Tongue (tissue), 2 donors: ENCODE results near the gene COL23A1. TPM values are rescaled to one million over a fixed set of nuclear protein-coding genes. Genes with fewer than 3 reads are reported as not detected.

Source experiments
- DNase-seq: peaks from one replicate; pipeline ENCODE4 v3.0.0-alpha.2; 2015
- total RNA-seq: library from RNA; depleted of rRNA; stranded (reverse); fragments of >200 nt; gene quantifications from one replicate; pipeline ENCODE4 v1.2.3, GENCODE V29; 2014

Gene COL23A1
- total RNA-seq, 1 donor from 2014 or later: 5.4 TPM

DNA sequence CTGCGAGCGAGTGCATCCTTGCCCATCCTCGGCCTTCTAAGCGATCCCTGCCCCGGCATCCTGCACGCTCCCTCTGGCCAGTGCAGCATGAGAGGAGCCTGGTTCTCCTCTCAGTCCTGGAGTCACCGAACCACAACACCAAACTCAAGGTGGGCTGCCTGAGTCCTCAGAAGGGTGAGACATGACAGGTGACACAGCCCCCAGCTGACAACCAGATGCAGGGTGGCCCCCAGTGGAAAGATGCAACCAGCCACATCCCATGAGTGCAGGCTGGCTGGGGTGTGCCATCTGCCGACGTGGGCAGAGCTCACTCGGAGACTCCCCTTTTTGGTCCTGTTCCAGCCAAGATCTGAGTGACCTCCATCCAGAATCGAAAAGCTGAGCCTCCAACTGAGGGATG, 58.4 kb downstream of the COL23A1 start:
- DNase-seq: no peak

DNA sequence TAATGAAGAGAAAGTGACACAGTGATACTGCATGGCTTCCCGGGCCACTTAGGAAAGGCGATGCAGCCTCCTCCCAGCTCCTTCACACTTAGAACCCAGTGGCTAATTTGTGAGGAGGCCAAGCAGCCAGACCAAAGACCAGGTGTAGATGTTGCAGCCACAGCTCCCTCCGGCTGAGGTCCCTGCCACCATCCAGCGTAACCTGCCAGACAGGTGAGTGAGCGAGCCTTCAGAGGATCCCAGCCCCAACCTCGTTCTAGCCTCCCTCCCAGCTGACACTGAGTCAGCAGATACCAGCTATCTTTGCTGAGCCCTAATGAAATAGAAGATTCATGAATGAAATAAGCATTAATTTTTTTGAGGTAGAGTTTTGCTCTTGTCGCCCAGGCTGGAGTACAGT, 59.7 kb downstream of the COL23A1 start:
- DNase-seq: no peak

DNA sequence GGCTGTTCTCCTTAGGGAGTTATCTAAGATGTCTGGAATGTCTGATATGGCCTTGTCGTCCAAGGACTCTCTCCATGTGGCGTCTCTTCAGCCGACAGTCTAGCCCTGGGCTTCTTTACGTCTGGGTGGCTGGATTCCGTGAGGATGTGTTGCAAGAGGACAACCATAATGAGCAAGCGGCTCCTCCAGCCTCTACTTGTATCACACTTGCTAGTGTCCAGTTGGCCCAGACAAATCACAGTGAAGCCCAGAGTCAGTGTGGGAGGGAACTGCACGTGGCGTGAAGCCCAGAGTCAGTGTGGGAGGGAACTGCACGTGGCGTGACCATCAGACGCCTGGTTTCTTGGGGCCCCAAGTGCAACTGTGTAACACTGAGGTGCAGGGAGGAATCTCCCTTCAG, 61.1 kb downstream of the COL23A1 start:
- DNase-seq: no peak

DNA sequence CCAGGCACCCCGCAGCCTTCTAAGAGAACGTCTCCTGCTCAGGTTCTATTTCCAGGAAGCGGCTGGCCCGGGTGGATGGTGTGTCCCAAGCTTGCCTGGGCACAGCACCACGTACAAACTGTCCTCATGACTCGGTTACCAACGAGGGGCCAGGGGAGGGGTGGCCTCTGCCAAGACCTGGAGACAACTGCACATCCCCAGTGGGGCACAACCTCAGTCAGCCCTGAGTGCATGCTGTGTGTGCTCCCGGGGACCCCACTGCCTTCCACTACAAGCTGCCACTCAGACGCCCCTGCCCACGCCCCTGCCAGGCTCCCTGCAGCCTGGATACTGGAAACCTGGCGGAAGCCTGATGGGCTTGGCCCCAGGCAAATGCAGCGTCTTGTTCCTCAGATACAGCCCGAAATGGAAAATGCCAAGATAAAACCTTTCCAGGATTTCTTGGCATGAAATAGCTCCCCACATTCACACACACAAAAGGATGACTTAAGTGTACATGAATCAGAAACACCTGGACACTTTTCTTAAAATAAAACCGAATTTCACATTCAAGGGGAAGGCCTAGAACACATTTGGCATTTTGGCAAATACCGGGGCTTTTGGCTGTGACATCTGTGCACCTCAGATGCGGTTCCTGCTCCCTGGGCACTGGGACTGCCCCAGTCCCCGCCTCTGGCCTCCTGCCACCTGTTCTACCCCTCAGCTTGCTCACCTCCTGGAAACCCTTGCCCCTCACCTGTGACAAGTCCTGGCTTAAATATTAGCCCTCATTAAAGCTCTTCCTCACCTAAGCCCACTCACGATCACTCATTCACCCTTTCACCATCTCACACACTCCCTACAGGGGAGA, 62.5 kb downstream of the COL23A1 start:
- peak; percentile 43 for DNase-seq

DNA sequence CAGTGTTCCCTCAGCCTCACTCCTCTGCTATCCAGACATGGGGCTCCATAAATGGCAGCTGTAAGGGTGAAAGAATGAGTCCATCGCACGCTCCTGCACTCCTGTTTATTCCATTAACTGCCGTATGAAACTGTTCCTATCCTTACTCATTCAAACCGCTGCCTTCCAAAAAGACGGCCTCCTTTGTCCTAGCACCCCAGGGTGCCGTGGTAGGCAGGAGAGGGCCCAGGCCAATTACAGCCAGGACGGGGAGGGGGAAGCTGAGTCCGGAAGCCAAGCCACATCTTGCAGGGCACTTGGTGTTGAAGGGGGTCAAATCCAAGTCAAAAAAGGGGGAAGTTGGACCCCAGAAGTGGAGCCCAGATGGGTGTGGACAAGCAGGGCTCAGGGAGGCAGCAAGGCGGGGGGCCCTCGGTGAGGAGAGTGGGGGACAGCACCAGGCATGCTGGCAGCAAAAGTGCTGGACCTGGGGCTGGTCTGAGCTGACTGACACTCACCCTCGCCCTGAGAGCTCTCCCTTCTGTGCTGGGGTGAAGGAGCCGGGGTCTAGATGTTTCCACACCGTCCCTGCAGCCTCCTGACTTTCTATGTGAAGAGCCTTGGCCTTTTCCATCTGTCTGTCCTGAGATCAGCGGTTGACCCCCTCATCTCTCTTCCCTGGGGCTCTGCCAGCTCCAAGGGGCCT, 63.3 kb downstream of the COL23A1 start:
- no peak for DNase-seq

DNA sequence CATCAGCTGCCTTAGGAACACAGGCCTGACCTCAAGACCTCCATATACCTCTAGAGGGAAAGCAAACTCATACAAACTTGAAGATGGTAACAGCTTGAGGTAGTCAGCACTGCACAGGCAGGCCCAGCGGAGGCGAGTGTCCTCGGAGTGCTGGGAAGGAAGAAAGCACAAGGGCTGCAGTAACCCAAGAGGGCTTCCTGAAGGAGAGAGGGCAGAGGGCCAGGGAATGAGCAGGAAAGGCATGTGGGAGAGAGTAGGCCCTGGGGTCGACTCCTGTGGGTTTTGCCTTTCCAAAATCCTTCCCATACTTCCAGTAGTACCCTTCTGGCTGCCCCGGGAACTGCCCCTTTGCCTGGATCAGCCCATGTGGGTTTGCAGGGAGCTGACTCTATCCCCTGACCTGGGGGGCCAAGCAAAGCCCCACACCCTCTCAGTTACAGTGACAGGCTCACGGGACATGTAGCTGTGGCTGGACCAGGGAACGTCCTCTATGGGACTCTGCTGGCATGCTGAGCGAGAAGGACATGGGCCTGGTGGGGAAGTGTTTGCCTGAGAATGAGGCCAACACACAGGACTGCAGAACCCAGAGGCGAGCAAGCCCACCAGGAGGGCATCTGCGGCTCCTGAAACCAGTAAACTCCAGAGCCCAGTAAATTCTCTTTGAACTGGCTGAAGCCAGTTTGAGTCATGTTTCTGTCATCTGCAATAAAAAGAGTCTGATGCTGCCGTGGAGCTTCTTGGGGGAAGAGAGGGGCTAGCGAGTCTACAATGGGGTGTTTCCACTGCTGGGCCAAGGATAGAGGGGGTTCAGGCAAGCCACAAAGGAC, 64.1 kb downstream of the COL23A1 start:
- no peak for DNase-seq

DNA sequence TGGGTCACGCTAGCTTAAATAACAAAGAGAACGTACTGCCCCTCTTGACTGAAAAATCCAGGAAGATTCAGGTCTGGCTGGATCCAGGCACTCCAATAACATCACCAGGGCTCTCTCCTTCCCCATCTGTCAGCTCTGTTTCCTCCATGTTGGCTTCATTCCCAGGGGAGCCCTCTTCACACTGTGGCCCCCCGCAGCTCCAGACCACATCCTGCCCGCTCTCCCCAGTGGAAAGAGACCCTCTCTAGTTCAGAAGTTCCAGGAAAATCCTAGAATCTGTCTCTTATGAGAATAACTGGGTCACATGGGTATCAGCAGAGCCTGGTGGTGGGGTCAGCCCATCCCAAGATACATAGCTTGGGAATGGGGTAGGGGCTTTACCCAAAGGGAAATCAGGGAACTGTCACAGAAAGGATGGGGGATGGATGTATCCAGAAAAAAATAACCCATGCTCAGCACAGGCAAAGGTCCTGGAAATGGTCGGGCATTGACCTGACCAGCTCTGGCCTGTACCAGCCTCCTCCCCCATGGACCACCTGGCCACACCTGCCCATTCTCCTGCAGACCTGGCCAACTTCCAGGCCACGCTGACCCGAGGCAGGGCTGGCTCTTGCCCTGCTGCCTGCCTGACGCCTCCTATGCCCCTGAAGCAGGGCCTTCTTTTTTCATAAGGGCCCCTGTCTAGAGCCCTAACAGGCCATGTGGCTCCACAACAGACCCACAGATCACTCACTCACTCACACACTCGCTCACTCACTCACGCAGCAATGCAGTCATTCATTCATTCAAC, 65.9 kb downstream of the COL23A1 start:
- no peak for DNase-seq

DNA sequence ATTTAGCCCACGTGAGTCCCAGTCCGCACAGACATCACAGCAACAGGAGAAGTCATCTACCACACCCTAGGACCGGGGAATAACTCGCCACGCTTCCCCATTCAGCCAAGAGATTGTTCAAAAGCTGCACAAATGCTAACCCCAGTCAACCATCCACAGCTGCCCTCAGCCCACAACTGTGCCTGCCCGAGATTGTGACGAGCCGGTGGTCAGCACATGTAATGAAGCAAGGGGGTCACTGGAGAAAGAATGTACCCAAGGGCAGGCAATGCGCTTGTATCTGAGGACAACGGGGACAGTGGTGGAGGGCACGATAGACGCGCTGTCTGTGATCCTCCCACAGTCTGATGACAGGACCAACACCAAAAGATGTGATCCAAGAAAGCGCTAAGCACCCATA, 67.8 kb downstream of the COL23A1 start:
- no peak for DNase-seq

DNA sequence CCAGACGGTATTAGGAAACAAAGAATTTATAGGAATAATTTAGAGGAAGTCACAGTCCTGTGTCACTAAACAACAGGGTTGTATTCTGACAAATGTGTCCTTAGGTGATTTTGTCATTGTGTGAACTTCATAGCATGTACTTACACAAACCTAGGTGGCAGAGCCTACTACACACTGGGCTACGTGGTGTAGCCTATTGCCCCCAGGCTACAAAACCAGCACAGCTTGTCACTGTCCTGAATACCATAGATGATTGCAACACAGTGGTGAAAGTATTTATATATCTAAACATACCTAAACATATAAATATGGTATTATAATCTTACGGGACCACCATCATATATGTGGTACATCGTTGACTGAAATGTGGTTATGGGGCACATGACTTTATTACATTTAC, 69.3 kb downstream of the COL23A1 start:
- no peak for DNase-seq

DNA sequence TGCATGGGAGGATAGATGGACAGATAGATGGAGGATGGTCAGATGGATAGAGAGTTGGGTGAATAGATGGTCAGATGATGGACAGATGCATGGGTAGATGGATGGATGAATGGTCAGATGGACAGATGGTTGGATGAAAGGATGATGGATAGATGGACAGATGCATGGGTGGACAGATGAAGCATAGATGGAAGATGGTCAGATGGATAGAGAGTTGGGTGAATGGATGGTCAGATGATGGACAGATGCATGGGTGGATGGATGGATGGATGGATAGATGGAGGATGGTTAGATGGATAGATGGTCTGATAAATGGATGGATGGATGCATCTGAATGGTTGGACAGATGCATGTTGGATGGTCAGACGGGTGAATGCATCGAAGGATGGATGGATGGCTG, 70.4 kb downstream of the COL23A1 start:
- DNase-seq: no peak

DNA sequence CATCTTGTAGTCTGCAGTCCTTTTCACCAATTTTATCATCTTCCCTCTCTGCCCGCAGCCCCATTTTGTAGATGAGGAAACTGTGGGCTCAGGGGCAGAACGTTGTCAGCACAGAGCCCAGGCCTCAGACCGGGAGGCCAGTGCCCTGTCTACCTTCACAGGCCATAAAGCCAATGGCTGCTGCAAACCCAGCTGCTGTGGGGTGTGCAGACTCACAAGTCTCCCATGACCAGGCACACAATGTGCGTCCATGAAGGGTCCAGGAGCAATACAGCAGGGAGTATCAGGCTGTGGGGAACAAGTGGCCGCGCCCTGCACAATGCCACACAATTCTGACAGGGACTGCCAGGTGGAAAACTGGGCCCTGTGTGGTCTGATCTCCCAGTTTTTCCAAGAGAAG, 71.0 kb downstream of the COL23A1 start:
- no peak for DNase-seq

DNA sequence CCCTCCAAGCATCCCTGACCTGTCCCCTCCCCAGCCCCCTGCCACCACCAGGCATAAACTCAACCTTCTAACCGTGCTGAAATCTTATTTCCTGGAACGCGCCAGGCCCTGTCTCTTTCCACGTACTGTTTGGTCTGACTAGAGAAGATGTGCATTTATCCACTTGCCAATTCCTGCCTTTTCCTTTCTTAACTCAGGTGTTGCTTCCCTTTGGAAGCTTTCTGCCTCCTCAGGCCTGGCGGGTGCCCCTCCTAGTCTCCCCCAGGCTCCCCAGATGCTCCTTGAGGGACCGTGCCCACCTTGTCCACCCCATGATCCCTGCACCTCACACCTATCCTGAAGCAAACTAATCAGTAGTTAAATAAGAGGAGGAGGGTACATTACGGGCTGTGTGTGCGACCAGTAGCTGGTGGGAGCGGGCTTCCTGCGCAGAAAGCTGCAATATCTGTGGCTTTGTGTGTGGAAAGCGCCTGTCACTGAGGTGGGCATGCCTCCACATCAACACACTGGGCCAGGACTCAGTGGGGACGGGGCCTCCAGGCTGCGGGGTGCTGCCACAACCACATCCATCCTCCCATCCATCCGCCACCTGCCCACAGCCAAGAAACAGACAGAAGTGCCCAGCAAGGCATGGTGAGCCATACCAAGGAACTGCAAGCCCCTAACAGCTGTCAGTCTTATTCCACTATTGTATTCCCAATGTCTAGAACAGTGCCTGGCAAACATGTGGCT, 73.5 kb downstream of the COL23A1 start:
- no peak for DNase-seq

DNA sequence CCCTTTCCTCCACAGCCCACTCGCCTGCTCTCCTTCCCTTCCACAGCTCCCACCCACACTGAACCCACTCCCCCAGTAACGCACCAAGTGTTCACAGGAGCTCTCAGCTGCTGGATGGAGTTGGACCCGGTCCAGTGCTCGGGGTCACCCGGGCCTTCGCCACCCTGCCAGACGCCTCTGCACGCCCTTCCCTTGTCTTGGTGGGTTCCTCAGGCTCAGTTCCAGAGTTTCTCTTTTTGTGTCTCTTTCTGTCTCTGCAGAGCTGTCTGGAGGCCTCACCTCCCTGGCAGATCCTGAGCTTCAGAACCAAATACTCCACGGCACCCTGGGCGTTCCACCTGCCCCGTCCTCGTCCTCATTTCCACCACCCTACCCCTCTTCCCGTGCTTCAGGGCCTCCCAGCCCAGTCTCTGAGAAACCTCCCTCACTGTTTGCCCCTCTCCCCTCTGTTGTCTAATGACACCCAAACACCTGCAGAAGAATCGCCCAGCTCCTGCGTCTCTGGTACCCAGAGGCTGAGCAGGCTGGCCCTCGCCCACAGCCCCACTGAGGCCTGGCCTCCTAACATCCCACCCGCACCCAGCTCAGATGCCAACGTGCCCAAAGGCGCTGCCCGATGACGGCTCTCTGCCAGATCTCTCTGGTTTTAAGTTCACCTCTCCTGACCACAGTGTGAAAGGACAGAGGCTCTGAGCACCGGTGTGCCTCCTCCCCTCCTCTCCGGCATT, 74.3 kb downstream of the COL23A1 start:
- no peak for DNase-seq

DNA sequence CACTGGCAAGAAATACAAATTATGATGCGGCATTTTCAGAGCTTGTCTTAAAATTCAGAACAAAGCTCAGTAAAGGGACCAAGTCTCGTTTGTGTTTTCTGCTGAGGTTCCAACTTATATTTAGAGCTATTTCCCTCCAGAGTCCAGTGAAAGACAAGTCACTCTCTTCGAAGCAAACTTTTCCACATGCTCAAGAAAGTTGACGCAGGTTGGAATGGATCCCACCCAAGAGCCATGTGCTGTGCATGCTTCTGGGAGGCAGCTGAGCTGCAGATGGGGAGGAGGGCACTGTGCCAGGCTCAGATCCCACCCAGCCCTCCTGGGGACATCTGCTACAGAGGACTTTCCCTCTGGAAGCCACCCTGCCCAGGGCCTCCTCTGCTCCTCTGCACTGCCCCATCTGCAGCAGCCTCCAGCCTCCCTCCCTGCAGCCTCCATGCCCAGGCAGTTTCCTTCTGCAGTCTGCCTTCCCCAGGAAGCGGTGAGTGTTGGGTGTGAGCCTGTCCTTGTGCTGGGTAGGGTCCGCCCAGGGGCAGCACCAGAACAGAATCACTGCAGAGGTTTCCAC, 75.3 kb downstream of the COL23A1 start:
- peak; percentile 61 for DNase-seq

DNA sequence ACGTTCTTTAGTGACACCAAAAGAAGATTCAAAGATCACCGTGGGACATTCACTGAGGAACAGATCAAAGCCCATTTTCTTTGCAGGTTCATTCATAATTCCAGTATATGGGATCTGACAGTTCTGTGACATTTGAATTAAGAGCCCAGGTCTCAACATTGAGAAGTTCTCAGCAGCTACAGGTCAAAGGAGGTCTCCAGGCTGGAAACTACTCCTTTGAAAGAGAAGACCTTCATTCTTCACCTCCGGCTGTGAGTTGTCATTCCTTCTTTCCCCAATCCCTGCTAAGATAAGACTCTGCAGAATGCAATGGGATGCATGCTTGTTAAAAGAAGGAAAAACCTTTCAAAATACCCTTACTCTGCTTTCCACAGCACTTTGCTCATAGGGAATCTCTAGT, 79.0 kb downstream of the COL23A1 start:
- no peak for DNase-seq

DNA sequence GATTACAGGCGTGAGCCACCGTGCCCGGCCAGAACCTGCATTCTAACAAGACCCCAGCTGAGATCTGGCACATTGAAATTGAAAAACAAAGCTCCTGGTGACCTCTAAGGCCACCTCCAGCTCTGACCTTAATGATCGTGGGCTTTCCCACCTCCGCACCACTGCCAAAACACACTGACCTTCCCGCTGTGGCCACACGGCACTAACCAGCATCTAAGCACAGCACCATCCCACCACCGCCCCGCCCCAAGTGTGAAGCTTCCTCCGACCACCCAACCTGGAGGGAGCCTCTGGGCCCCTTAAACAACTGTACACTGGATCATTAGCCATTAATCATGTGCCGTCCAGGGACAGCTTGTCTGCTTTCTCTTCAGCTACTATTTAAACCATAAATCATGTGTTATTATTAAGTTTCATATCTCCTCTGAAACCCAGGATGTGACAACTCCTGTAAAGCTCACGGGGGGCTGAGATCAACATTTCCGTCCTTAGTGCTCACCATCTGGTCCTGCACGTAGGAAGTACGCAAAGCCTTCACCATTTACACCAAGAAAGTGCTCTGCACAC, 80.6 kb downstream of the COL23A1 start:
- DNase-seq: no peak

DNA sequence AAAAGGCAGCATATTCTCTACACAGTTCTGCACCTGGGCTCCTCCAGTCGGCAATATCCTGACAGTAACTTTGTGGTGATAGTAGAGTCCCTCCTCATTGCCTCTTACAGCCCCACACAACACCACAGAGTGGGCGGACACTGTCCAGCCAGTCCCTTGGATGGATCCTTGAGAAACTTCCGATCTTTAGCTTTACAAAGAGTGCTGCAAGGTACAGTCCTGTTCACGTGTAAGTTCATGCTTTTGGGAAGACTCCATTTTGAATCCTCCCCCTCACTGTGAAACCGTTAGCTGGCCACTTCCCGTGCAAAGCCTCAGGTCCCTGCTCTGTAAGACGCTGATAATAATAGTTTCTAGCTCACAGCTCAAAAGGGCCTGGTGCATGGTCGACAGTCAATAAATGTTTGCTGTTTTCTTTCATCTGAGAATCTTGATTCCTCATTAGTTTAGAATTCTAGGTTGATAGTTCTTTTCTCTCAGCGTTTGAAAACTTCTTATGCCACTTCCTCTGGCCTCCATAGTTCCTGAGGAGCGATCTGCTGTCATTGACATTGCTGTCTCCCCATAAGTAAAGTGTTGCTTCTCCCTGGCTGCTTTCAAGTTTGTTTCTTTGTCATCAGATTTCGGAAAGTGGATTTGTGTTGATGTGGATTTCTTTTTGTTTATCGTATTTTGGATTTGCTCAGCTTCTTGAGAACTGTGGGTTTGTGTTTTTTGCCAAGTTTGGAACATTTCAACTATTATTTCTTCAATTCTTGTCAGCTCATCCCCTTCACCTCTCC, 82.9 kb downstream of the COL23A1 start:
- no peak for DNase-seq

DNA sequence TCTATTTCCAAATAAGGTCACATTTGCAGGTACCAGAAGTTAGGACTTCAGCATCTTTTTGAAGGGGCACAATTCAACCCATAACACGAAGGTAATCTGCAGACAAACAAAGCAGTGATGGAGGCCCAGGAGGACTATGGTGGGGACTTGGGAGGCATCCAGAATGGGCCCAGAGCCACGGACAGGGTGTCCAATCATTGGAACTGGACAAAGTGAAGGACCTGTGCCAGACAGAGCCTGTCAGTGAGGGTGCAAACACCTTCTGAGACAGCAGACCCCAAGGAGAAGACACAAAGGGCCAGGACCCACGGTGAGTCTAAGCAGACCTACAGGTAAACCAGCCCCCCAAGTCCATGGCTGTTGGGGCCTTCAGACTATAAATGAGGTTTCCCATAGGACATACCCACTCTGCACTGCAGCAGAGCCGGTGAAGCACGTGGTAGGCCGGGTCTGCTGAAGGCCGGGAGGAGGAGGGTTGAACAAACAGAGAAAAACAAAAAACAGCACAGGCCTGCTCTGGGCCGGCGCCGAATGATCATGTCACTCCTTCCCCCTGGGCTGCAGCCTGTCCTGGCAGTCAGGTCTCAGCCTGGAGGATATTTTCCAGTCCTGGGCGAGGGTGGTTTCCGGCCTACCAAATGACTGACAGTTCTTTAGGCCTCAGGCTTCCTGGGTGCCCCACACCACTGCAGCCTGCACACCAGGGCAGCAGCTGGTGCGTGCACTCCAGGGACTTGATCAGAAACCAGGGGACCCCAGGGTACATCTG, 84.4 kb downstream of the COL23A1 start:
- no peak for DNase-seq
